Liver (tissue), 3 donors: ENCODE data around the gene SPRED1.

Experiments
- ATF3 ChIP-seq: IDR thresholded peaks from 2 replicates; pipeline ENCODE4 v1.6.1; 2016; ENCODE audit warnings: antibody characterized with exemption
- FOXA1 ChIP-seq: IDR thresholded peaks from 2 replicates; pipeline ENCODE4 v1.6.1; 2016; ENCODE audit warnings: antibody characterized with exemption
- JUND ChIP-seq, 2 donors: IDR thresholded peaks; 2 replicates each; pipeline ENCODE4 v1.6.1; 2016; ENCODE audit warnings: antibody characterized with exemption in 2 of 2
- RAD21 ChIP-seq, 2 donors: IDR thresholded peaks; 2 replicates each; pipeline ENCODE4 v1.6.1; 2016; ENCODE audit warnings: antibody characterized with exemption in 2 of 2, mild to moderate bottlenecking in 2 of 2
- REST ChIP-seq: IDR thresholded peaks from 2 replicates; pipeline ENCODE4 v1.6.1; 2016; ENCODE audit warnings: antibody characterized with exemption, mild to moderate bottlenecking
- TF ChIP-seq, protein P1 (sequence below): fragments of 150-350 bp; IDR thresholded peaks from 2 replicates; pipeline ENCODE4 v1.5.1; 2017; ENCODE audit warnings: improper control_type of control experiment, low read depth, low read length; ENCODE audit not compliant: missing input control
- TF ChIP-seq, protein P2 (sequence below): IDR thresholded peaks from 2 replicates; pipeline ENCODE4 v1.6.1; 2016; ENCODE audit warnings: antibody characterized with exemption
- donor health status: healthy.
- donor health status: healthy.

- no peak for TF ChIP-seq JUND (IDR thresholded peaks at IDR 0.05)
- no peak for TF ChIP-seq FOXA1
- TF ChIP-seq, protein P1, sequence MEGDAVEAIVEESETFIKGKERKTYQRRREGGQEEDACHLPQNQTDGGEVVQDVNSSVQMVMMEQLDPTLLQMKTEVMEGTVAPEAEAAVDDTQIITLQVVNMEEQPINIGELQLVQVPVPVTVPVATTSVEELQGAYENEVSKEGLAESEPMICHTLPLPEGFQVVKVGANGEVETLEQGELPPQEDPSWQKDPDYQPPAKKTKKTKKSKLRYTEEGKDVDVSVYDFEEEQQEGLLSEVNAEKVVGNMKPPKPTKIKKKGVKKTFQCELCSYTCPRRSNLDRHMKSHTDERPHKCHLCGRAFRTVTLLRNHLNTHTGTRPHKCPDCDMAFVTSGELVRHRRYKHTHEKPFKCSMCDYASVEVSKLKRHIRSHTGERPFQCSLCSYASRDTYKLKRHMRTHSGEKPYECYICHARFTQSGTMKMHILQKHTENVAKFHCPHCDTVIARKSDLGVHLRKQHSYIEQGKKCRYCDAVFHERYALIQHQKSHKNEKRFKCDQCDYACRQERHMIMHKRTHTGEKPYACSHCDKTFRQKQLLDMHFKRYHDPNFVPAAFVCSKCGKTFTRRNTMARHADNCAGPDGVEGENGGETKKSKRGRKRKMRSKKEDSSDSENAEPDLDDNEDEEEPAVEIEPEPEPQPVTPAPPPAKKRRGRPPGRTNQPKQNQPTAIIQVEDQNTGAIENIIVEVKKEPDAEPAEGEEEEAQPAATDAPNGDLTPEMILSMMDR, result no peak
- TF ChIP-seq, protein P2, sequence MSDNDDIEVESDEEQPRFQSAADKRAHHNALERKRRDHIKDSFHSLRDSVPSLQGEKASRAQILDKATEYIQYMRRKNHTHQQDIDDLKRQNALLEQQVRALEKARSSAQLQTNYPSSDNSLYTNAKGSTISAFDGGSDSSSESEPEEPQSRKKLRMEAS, result no peak
- TF ChIP-seq REST, result no peak
- TF ChIP-seq RAD21 (IDR thresholded peaks at IDR 0.05), result no peak
- no peak for TF ChIP-seq ATF3
Observed at GRCh38 chr15:38255690-38256089, 3.1 kb downstream of the SPRED1 start.
